Measurements from ENCODE around the gene DLEU7. TPM values are rescaled to one million over a fixed set of nuclear protein-coding genes. Genes with fewer than 3 reads are reported as not detected.

Gene DLEU7
- total RNA-seq, 1 experiment from 2014 or later: not detected

DNA sequence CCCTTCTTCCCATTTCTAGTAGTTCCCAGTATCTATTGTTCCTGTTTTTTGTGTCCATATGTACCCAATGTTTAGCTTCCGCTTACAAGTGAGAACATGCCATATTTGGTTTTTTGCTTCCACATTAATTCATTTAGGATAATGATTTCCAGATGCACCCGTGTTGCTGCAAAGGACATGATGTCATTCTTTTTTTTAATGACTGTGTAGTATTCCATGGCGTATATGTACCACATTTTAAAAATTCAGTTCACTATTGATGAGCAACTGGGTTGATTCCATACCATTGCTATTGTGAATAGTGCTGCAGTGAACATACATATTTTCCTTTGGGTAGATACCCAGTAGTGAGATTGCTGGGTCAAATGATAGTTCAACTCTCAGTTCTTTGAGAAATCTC is 50.5 kb downstream of the DLEU7 start:
- no peak for DNase-seq (ENCODE audit: low spot score)

DNA sequence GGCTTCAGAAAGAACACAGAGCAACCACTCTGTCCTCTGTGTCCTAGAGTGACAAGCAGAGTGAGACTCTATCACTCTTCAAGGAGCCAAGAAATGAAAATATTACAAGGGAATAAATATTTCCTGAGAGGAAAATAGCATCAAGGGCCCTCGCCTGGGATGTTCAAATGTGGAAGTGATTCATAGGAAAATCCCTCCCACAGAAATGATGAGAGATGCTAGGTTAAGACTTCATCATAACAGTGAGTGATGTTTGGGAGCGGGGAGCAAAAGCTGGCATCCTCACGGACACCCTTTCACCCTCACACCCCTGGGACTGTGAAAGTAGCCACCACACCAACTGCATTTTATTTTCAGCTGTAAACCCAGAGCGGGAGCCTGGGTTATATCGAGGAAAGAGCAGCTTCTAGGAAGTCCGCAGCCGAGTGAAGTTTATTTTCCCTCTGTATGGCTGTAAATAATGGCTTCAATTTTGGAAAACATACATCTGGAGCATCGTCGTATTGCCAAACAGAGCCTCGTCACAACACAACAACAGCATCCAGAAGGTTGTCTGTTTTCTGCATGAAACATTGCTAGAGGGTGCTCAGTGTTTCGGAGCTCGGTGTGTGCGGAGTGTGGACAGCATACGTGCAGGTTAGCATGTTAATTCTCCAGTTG is 54.8 kb downstream of the DLEU7 start:
- no peak for DNase-seq (ENCODE audit: low spot score)

GRCh38 chr13:50787316-50788195 is 55.9 kb downstream of the DLEU7 start:
- no peak for DNase-seq (ENCODE audit: low spot score)

DNA sequence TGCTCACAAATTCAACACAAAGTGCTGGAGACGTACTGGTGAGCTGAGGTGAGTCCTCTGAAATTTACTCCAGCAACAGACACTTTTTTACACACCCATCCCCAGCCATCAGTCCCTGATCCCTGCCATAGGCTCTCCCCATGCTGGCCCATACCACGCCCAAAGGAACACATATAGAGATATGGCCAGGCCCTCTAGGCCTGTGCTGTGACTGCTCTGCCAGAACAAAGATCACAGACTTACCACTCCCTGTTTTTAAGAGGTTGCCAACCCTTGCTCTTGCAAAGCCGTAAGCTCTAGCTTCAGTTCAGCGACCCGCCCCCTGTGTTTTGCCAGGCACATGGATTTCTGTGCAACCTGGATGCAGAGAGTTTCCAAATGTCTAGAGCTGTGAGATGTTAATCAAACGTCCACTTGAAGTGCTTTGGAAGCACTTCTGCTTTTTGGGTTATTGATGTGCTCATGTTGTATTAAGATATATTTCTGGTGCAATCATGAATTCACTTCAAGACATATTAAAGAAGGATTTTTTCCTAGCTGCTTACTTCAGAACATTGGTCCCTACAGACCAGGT is 59.7 kb downstream of the DLEU7 start:
- DNase-seq (ENCODE audit: low spot score): no peak

- DNase-seq (ENCODE audit: low spot score): no peak
Measured at GRCh38 chr13:50783066-50783465, 60.4 kb downstream of the DLEU7 start.

GRCh38 chr13:50780201-50781015 is 63.1 kb downstream of the DLEU7 start:
- DNase-seq (ENCODE audit: low spot score): no peak

GRCh38 chr13:50779443-50780200 is 63.9 kb downstream of the DLEU7 start:
- no peak for DNase-seq (ENCODE audit: low spot score)

Small RNA genes lying within 50 kb of the gene (small RNA-seq; reads per million reads assigned to genes)
- 0.72 reads per million, percentile 10 among the genes with 10 or more reads in this experiment for gene RNA5SP28

Other genes with a start within 250 kb of the DLEU7 start
- 30.4 and 30.8 TPM in 2 replicates for gene RNASEH2B, start 66.1 kb upstream of the DLEU7 start, total RNA-seq (2014; rRNA removed; shearing (Covaris generic))